Endothelial cell of umbilical vein (primary cell): ENCODE measurements around the gene PRTN3. TPM values are rescaled to one million over a fixed set of nuclear protein-coding genes. Genes with fewer than 3 reads are reported as not detected.

Source experiments
- BruUV-seq: library from RNA; stranded (reverse); fragments of 400-500 nt; replicated peaks from 2 replicates; lab custom pipeline; 2021; lab: Mats Ljungman, UMichigan
- CTCF ChIA-PET: fragments of 300-600, 350-600 bp; sonication (Branson Sonifier 250); formaldehyde crosslinking; loops from one replicate; lab custom pipeline; 2021; ENCODE audit warnings: antibody characterized with exemption, inconsistent platforms; lab: Charles Lee
- POLR2A ChIA-PET: fragments of 300-600, 350-600 bp; sonication (Branson Sonifier 250); formaldehyde crosslinking; loops from one replicate; lab custom pipeline; 2021; ENCODE audit warnings: antibody characterized with exemption, inconsistent platforms; lab: Charles Lee
- DNase-seq: peaks from one replicate; pipeline ENCODE4 v3.0.0-alpha.2; 2011; ENCODE audit warnings: low read depth, low spot score
- FAIRE-seq: peaks from 2 replicates; lab custom pipeline; 2011; peaks lifted over from hg19 to GRCh38; lab: Jason Lieb, UNC
- H2AFZ ChIP-seq: 2 replicates; pipeline ENCODE4 v1.6.0; 2012; ENCODE audit warnings: low read depth, low read length, control low read depth, inconsistent platforms
- H3K27ac ChIP-seq: 2 replicates; pipeline ENCODE4 v1.5.1; 2011; ENCODE audit warnings: low read depth, mild to moderate bottlenecking, control low read depth, low read length, moderate library complexity; ENCODE audit not compliant: insufficient read depth
- H3K27me3 ChIP-seq, 2 experiments: 2 replicates each; pipeline versions ENCODE4 v1.6.0 to v1.6.1; 2011; ENCODE audit warnings: low read length in 2 of 2, mixed read lengths in 1 of 2; ENCODE audit not compliant: control insufficient read depth in 2 of 2, insufficient read depth in 2 of 2
- H3K36me3 ChIP-seq, 2 experiments: 2 replicates in 1 of 2; 3 replicates in 1 of 2; pipeline ENCODE4 v1.5.1; 2011; ENCODE audit warnings: low read length in 2 of 2, mild to moderate bottlenecking in 1 of 2, moderate library complexity in 1 of 2; ENCODE audit not compliant: control insufficient read depth in 2 of 2, insufficient read depth in 2 of 2; ENCODE audit errors: extremely low read depth in 1 of 2
- H3K4me1 ChIP-seq: 3 replicates; pipeline ENCODE4 v1.5.1; 2011; ENCODE audit warnings: mild to moderate bottlenecking, low read length; ENCODE audit not compliant: control insufficient read depth, insufficient read depth; ENCODE audit errors: extremely low read depth
- H3K4me2 ChIP-seq: 2 replicates; pipeline ENCODE4 v1.6.1; 2011; ENCODE audit warnings: low read length, control low read depth, mixed read lengths; ENCODE audit not compliant: insufficient read depth
- H3K4me3 ChIP-seq, 3 experiments: fragments of 200-600 bp in 1 of 3; sonication (generic), shearing (Covaris generic) in 1 of 3; replicated peaks in 1 of 3; 2 replicates each; pipeline ENCODE4 v1.5.1; 2011 to 2016; ENCODE audit warnings: control low read depth in 3 of 3, low read length in 3 of 3, mild to moderate bottlenecking in 2 of 3, inconsistent platforms in 1 of 3, low read depth in 1 of 3, moderate library complexity in 1 of 3; ENCODE audit not compliant: insufficient read depth in 1 of 3
- H3K79me2 ChIP-seq: 2 replicates; pipeline ENCODE4 v1.6.0; 2012; ENCODE audit warnings: low read length, inconsistent platforms; ENCODE audit not compliant: control insufficient read depth, insufficient read depth
- H3K9ac ChIP-seq: replicated peaks from 2 replicates; pipeline ENCODE3; 2011; ENCODE audit warnings: low read length, control low read depth; ENCODE audit not compliant: insufficient read depth; ENCODE audit errors: extremely low read depth
- H3K9me1 ChIP-seq: replicated peaks from 3 replicates; pipeline ENCODE4 v1.6.0; 2011; ENCODE audit warnings: mild to moderate bottlenecking, low read length; ENCODE audit not compliant: control insufficient read depth, insufficient read depth; ENCODE audit errors: extremely low read depth
- H3K9me3 ChIP-seq: replicated peaks from 2 replicates; pipeline ENCODE4 v1.5.1; 2012; ENCODE audit warnings: low read length, inconsistent platforms; ENCODE audit not compliant: control insufficient read depth, insufficient read depth
- H4K20me1 ChIP-seq: replicated peaks from 2 replicates; pipeline ENCODE3; 2011; ENCODE audit warnings: mild to moderate bottlenecking, low read length; ENCODE audit not compliant: control insufficient read depth, insufficient read depth; ENCODE audit errors: extremely low read depth
- EZH2 ChIP-seq: IDR thresholded peaks from 2 replicates; pipeline ENCODE4 v1.6.1; 2012; ENCODE audit warnings: borderline replicate concordance, low read depth, mild to moderate bottlenecking, moderate library complexity, low read length, inconsistent platforms; ENCODE audit not compliant: severe bottlenecking
- GATA2 ChIP-seq: IDR thresholded peaks from 2 replicates; pipeline ENCODE4 v1.7.0; 2011; ENCODE audit warnings: low read depth, mild to moderate bottlenecking, moderate library complexity, mixed read lengths, low read length; ENCODE audit not compliant: insufficient read length, insufficient read depth
- JUN ChIP-seq: IDR thresholded peaks from 2 replicates; pipeline ENCODE4 v1.6.1; 2011; ENCODE audit warnings: borderline replicate concordance, low read depth; ENCODE audit not compliant: insufficient read length, insufficient read depth
- MAX ChIP-seq: IDR thresholded peaks from 2 replicates; pipeline ENCODE4 v1.6.1; 2011; ENCODE audit not compliant: insufficient read depth, insufficient read length
- MYC ChIP-seq: IDR thresholded peaks from one replicate; pipeline ENCODE4 v1.6.1; 2011; ENCODE audit warnings: mild to moderate bottlenecking, low read depth, low read length
- POLR2A ChIP-seq: IDR thresholded peaks from 2 replicates; pipeline ENCODE4 v1.6.1; 2012; ENCODE audit warnings: low read depth, mild to moderate bottlenecking, control low read depth, low read length
- POLR2AphosphoS5 ChIP-seq: IDR thresholded peaks from 2 replicates; pipeline ENCODE4 v1.6.1; 2012; ENCODE audit warnings: low read depth, mild to moderate bottlenecking, control low read depth, low read length, moderate library complexity; ENCODE audit not compliant: insufficient read depth
- dilution Hi-C: fragments of 300-500 bp; cut with MboI; formaldehyde crosslinking; loops from one replicate; pipeline ENCODE4 v1.15.0; 2019; ENCODE audit warnings: low sequenced_read_pairs; ENCODE audit not compliant: extremely low pct_ligation_motif_present
- intact Hi-C: fragments of 100-400 bp; cut with micrococcal nuclease; formaldehyde crosslinking; loops from one replicate; pipeline ENCODE4 v1.10.0; 2022
- polyA plus RNA-seq, 4 experiments: library from polyadenylated mRNA; depleted of rRNA in 3 of 4; stranded (reverse) in 3 of 4; unstranded in 1 of 4; fragments of >200 nt; gene quantifications; 2 replicates each; pipeline versions ENCODE4 v1.2.1 to v1.2.3, GENCODE V29; 2011 to 2012; ENCODE audit warnings: missing spikeins in 1 of 4
- total RNA-seq: library from RNA; stranded (reverse); gene quantifications from 2 replicates; pipeline ENCODE4 v1.2.3, GENCODE V29; 2021

The PRTN3 gene
- total and polyA plus RNA-seq, 2 donors (not counting 3 experiments of a cell fraction or from before 2014, with no cell fraction given) = not detected

GRCh38 chr19:791007-791566, 49.7 kb upstream of the PRTN3 start:
- ChIA-PET POLR2A (no interaction called here), CTCF (interaction anchor here (2.1 kb wide), 1 partner anchor 21 kb away, joined by 6 read pairs; no protein-coding TSS in a partner anchor)
- H3K9me3 ChIP-seq = no peaks in the 10 kb centered on the region
- H3K27ac ChIP-seq = no peak overlapping the region
- H3K36me3 ChIP-seq = no peaks in the 10 kb centered on the region
- H4K20me1 ChIP-seq = no peaks in the 10 kb centered on the region
- no peaks in the 10 kb centered on the region for H3K27me3 ChIP-seq
- no TSS peak for BruUV-seq
- dilution Hi-C loops = no loop called here
- H3K9ac ChIP-seq = no peak overlapping the region
- DNase-seq (no peak), FAIRE-seq (no peak)
- H3K4me3 ChIP-seq = no peak overlapping the region
- no peak overlapping the region for H3K4me2 ChIP-seq
- peaks cover 25% of the 10 kb centered on the region for H3K4me1 ChIP-seq
- H3K79me2 ChIP-seq = no peaks in the 10 kb centered on the region
- no peak overlapping the region for H2AFZ ChIP-seq
- no peak for TF ChIP-seq MYC
- TF ChIP-seq JUN = no peak
- no peak for TF ChIP-seq GATA2
- TF ChIP-seq POLR2A = no peak
- TF ChIP-seq POLR2AphosphoS5 = no peak
- TF ChIP-seq MAX = no peak
- TF ChIP-seq EZH2 = no peak
- intact Hi-C loops = loop anchor here (10.0 kb wide), 1 partner anchor 454 kb away; the partner anchor contains the start of genes ATP5F1D and MIDN
- no peaks in the 10 kb centered on the region for H3K9me1 ChIP-seq
